Activated CD8-positive, alpha-beta memory T cell treated with anti-CD3 and anti-CD28 coated beads for 24 hours (primary cell): ENCODE results near the gene MRTFB.

Experiments
- DNase-seq: peaks from one replicate; pipeline ENCODE4 v3.0.0-alpha.2; 2020

The MRTFB gene

DNA sequence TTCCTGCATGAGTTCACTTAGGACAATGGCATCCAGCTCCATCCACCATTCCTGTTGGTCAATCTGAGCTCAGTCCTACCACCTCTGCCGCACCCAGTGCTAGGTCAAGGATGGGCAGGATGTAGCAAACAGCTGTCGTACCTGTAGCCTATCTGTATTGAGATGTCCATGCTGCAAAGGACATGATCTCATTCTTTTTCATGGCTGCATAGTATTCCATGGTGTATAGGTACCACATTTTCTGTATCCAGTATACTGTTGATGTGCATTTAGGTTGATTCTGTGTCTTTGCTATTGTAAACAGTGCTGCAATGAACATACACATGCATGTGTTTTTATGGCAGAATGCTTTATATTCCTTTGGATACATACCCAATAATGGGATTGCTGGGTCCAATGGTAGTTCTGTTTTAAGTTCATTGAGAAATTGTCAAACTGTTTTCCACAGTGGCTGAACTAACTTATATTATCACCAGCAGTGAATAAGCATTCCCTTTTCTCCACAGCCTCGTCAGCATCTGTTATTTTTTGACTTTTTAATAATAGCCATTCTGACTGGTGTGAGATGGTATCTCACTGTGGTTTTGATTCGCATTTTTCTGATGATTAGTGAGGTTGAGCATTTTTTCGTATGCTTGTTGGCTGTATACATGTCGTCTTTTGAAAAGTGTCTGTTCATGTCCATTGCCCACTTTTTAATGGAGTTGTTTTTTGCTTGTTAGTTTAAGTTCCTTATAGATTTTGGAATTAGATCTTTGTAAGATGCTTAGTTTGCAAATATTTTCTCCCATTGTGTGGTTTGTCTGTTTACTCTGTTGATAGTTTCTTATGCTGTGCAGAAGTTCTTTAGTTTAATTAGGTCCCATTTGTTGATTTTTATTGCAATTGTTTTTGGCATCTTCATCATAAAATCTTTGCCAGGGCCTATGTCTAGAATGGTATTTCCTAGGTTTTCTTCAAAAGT, 7.2 kb upstream of the MRTFB start:
- no peak for DNase-seq

DNA sequence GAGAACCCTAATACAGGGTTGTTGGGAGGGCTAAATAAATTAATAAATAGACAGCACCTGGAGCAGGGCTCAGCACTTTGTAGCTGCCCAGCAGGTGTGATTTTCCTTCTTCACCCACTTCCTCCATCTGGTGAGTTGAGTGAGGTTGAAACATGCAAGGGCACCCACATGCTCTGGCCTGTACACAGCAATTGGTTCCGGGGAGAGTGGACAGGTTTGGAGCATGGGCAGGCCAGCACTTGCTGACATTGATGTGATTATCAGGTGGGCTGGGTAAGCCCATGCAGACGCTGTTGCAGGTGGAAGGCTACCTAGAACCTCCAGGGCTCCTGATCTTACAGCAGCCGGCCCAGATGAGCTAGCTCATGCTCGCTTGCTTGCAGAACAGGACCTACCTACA, 1.3 kb upstream of the MRTFB start:
- DNase-seq, result no peak

DNA sequence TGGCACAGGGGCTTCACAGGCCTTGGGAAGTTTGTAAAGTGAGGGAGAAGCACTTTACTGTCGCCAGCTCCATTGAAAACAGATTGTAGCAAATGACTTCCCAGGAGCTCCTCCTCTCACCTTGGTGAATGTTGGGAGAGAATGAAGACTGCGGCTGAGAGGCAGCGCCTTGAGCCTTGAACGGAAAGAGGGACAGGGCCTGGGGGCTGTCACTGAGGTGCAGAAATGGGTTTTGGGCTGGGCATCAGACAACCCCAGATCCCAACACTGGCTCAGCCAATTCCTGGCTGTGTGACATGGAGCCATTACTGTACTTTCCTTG, 603 bp upstream of the MRTFB start:
- no peak for DNase-seq

DNA sequence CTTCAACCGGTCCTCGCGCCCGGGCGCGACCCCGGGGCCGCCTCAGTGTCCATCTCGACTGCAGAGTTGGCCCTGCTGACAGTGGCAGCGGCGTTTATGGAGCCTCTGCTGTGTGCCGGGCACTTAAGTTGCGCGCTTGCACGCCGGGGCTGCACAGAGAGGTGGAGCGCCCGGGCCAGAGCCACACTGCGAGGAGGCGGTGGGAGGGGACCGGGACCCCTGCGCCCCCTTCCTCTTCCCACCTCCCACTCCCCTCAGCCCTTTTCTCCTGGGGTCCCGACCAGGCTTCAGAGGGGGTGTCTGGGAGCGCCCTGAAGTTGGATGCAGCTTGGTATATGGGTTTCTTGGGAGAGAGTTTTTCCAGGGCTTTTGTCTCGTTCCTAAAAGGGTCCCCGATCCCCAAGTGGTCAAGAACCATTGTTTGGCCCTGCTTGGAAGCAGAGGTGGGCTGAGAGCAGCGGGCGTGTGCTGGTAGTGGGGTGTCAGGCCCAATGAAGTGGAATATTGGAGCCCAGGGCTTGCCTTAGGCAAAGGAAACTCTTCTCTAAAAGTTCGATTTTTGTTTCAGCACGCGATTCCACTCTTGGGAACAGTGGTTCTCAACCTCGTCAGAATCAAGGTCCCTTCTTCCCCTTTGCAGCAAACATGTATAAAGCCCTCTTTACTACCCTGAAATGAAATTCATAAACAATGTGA, 605 bp downstream of the MRTFB start:
- no peak for DNase-seq

DNA sequence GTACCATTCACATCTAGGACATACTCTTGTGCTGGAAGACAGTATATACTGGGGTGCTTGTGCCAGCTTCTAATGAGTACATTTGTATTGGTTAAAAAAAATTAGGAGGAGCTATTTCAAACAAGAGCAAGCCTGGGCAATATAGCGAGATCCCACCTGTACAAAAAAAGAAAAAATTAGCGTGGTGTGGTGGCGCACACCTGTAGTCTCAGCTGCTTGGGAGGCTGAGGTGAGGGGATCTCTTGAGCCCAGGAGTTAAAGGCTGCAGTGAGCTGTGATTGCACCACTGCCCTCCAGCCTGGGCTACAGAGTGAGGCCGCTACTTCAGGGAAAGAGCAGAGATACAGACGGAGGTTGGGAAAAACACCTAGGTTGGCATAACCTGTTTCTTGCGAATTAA, 1.2 kb downstream of the MRTFB start:
- DNase-seq, result no peak

DNA sequence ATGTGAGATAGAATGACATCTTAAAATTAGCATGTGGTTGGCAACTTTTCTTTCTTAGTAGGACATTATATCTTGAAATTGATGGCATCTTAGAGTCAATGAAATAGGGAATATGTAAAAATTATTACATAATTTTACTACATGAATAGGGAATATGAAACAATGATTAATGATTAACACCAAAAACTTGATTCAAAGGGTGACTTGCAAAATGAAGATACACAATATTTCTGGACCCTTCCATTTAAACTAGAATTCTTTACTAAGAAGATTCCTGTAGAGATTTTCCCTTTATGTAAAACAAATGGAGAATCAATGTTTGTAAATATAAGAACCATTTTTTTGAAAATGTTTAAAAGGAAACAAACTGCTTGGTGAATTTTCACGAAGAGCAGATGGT, 3.4 kb downstream of the MRTFB start:
- no peak for DNase-seq

DNA sequence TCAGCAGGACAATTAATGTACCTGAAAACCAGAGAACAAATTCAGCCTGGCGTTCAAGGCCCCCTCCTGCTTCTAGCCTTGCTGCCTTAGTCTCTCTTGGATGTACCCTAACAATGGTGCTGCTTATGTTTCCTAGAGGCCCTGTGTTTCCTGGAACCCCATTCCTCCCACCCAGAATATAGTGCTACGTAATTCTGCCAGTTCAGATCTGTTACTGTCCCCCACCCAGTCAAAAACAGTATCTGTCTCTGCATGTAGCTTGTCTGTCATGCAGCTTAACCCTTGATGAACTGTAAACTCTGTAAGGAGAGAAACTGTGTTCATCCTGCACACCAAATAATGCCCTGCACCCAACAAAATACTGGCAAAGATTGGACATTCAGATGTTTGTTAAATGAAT, 6.8 kb downstream of the MRTFB start:
- DNase-seq, result no peak

DNA sequence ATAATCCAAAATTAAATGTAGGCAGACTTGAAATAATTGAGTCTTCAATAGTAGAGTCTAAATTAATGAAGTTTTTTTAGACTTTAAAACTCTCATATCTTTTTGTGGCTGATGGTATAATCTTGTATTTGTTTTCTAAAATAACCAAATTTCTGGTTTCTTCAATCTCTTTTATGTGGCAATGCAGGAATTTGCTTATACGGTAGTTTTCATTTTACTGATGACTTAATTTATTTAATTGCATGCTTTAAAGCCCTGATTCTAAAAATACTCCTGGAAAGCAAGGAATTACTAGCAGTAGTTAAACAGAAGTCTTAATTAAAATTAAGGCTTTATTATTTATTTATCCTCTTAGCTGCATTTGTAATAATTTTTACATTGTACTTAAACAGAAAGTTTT, 15.4 kb downstream of the MRTFB start:
- DNase-seq, result no peak

DNA sequence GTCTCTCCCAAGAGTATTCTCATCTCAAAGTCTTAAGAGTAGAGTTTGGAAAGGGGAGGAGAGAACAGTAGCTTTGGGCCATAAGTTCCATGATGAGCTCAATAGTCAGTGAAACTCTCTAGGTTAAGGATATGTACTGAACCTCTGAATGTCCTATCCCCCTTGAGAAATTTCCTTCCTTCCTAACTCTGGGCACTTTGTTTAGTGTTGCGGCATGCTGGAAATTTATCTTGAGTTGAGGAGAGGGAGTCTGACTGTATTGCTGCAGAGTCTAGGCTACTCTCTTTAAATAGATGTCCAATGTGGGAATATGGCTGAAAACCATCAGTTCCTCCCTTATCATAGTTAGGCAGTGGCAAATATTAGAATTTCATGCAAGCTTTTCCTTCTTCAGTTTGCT, 16.1 kb downstream of the MRTFB start:
- no peak for DNase-seq

DNA sequence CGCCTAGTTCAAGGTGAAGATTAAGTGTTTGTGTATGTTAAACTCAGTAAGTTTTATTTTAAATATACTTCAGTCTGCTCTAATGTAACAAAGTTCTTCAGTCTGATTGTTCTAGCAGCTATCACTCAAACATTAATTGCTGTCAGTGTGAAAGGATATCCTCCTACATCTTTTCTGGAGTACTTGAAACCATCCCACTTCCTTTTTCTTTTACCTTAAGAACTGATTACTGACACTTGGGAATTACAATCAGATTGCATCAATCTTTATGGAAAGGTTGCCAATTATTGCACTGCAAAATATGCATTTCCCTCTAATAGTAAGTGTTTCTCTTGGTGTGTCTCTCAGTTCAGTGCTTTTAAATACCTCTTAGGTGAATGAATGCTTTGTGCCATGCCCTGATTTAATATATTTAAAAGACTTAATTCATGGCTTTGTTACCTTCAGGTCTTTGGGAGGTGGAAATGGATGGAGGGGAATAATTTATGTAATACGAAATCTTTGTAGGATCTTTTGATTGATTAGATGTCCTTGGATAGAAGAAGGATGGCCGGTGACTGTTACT, 16.6 kb downstream of the MRTFB start:
- DNase-seq, result no peak

DNA sequence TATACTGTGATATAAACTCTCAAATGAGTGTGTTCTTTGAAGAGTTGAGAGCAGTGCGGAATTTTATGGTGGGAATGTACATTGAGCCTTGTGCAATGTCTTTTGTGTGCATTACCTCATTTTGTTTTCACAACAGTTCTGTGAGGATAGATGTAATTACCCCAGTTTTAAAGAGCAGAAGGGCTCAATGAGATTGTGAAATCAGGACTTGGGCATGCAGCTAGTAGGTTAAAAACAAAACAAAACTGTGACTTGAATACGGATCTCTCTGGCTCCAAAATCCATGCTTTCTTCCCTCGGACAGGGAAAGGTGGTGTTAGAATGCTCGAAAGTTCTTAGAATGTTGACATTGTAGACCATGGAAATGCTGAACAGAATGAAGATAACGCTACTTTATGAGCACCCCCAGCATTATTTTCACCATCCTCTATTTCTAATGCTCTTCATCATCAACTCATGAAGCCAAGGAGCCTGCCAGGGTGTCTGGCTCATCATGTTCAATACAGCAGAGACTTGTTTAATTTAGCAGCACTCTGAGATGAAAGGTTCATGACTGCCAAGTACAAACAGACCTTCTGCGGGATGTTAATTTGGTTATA, 17.1 kb downstream of the MRTFB start:
- DNase-seq, result no peak

DNA sequence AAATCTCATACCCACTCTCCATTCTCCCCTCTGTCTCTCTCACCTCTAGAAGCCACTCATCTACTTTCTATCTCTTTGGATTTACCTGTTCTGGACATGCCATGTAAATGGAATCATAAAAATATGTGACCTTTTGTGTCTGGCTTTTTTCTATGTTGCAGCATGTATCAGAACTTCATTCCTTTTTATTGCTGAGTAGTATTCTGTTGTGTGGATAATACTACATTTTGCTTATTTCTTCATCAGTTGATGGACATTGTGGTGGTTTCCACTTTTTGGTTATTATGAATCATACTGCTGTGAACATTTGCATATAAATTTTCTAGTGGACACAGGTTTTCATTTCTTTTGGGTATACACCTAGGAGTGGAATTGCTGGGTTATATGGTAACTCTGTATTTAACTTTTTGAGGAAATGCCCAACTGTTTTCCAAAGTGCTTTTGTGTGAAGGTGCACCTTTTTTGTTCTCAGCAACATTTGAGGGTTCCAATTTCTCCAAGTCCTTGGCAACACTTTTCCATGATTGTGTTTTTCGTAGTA, 18.2 kb downstream of the MRTFB start:
- no peak for DNase-seq

DNA sequence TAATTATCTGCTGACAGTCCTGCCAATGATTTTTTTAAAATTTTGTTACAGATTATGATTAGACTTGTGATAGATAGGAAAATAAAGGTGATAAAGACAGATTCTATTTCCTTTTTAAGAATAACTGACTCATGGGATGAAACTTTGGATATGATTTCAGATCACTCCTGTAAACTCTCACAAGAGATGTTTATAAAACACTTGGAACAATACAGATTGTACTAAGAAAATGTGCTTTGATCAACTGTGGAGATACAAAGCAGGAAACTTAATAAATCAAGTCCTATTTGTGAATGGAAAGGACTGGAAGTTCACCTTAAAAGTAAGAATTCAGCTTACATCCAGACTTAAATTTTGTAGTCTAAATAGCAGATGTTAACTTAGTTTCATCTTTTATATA, 21.4 kb downstream of the MRTFB start:
- no peak for DNase-seq

DNA sequence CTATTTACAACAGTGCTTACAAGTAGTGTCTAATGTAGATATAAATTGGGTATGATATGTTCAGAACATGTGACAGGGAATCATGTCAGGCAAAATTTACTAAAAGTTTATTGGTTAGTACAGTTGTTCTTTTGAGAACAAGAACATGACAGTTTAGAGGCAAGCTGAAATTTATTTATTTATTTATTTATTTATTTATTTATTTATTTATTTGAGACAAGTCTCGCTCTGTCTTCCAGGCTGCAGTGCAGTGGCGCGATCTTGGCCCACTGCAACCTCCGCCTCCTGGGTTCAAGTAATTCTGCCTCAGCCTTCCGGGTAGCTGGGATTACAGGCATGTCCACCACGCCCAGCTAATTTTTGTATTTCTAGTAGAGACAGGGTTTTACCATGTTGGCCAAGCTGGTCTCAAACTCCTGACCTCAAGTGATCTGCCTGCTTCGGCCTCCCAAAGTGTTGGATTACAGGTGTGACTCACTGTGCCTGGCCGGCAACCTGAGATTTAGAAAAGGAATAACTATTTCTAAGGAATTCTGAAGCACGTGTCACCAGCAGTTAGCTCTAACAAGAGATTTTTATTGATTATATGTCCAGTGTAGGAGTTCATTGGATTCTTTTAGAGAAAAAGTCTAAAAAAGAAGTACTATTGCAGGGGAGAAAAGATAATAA, 24.9 kb downstream of the MRTFB start:
- no peak for DNase-seq

DNA sequence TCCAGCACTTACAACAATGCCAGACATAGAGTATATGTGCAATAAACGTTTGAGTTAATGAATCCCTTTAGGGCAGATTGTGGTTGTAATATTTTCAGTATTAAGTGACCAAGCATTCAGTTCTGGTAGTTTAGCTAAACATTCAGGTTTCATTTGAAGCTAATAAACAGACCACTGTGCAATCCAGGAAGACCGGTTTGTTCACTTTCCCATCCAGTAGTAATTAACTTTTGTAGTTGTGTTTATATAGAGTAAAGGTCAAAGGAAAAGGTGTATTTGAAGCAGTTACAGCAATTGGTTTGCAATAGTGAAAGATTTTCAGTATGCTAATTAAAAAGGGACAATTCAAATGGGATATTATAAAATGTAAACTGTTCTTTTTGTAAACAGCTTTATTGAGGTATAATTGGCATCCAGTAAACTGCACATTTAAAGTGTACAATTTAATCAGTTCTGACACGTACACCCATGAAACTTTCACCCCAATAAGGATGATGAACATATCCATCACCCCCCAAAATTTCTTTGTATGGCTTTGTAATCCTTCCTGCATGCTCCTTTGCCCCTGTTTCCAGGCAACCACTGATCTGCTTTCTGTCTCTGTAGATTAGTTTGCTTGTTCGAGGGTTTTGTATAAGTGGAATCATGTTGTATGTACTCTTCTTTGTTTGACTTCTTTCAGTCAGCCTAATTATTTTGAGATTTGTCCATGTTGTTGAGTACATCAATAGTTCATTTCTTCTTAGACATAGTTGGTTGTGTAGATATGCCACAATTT, 26.3 kb downstream of the MRTFB start:
- no peak for DNase-seq

DNA sequence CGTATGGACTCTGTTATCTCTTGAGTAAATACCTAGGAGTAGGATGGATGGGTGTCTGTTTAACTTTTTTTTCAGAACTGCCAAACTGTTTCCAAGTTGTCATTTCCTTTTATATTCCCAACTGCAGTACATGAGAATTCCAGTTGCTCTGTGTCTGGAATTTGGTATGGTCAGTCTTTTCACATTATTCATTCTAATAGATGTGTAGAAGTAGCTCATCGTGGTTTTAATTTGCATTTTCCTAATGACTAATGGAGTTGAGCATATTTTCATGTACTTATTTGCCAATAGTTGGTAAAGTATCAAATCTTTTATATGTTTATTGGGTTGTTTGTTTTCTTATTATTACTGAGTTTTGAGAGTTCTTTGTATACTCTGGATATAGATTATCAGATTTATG, 27.0 kb downstream of the MRTFB start:
- DNase-seq, result no peak

DNA sequence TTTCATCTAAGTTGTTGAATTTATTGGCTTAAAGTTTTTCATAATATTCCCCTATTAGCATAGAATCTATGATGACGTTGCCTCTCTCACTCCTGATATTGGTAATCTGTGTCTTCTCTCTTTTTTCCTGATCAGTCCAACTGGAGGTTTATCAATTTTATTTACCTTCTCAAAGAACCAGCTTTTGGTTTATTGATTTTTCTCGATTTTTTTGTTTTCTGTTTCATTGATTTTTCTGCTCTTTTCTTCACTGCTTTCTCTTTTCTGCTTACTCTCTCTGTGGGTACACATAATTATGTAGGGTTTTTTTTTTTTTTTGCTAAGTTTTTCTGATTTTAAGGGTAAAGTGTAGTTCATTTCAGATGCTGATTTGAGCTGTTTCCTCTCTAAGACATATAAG, 29.7 kb downstream of the MRTFB start:
- no peak for DNase-seq

DNA sequence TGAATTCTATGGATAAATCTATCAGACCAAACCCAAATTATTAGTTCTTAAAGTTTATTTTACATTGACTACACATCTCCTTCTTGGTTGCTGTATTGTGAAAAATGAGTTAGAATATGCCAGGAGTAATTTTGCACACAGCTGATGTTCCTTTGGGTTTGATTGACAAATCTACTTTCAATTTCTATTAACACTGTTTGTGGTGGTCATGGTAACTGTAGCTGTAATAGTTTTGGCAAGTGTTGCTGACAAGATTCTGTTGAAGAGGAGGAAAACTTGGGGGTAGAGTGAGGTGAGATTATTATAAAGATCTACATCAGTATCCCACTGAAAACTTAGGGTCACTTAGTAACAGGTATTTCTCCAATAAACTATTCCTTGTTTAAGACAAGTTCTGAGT, 30.3 kb downstream of the MRTFB start:
- DNase-seq, result no peak

DNA sequence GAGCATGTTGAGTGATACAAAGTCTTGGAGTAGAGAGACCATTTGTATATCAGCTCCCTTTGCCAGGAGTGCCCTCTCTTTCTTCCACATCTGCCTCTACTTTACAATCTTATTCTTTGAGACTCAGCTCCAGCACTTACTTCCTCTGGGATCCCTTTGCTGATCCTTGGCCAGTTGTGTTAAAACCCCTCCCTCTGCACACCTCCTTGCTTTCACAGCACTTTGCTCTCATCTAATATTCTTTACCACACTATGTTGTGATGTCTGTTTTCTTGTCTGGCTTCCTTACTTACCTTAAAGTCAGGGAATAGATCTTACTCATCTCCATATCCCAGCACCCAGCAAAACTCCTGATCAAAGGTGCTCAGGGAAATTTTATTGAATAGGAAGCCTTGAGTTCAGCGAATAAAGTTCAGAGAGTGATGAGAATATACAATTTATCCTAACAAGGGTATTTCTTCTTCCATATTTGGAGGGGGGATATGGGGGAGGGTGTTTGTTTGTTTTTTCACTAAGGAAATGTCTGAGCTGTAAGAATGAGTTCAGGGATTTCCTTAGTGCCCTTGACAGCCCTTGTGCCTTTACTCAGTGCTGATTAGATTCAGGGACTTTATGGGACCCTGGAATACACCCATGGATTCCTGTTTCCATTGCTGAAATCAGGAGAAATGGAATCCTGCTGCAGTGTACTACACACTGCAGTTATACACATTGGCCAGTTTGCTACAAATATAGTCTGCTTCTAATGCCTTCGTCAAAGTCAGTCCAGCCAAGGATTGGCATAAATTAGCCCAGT, 32.0 kb downstream of the MRTFB start:
- no peak for DNase-seq

DNA sequence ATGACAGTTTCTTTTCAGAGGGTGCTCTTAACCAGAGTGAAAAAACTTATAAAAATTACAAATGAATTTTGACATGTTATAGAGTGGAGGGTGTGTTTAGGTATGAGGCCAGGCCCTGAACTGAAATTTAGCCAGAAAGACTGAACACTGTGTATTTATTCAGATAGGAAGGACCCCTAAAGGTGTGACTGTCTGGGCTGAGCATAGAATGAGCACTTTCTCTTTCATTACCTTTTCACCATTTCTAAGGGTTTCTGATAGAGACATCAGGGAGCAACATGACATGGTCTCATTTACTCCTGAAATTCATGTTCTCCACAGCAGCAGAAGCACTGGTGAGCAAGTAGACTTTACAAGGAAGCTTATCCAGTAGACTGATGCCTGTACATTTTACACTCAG, 32.9 kb downstream of the MRTFB start:
- DNase-seq, result no peak

DNA sequence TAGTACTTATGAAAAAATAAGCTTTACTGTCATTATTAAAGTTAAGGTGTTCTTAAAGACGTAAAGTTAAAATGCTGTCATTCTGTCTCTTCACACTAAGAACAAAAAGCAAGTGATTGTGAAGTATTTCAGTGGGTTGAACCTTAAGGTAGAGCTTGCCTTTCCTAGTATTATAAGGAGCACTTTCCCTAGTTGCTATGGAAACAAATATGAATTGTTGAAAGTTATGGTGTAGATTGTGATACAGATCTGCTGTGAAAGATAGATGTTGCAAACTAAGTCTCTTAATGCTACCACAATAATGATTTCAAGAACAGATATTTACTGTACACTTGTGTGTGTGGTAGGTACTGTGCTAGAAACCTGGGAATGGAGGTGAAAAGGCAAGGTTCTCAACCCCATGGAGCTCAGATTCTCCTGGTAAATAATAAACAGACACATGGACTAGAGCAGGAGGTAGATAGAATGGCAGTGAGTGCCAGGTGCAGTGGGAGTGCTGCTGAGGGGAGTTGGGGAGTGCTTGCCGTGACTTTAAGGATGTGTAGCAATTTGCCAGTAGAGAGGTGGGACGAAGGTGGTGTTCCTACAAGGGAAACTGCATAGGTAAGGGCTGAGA, 34.7 kb downstream of the MRTFB start:
- no peak for DNase-seq
